Heart left ventricle (tissue), 16 donors: ENCODE results near the gene ATCAY. TPM values are rescaled to one million over a fixed set of nuclear protein-coding genes. Genes with fewer than 3 reads are reported as not detected.
"Not testable (repeated sequence)": the region's sequence is repeated elsewhere in the genome, so short reads cannot be mapped to it uniquely, and the experiment has no call there.

Source experiments
- ATAC-seq, 4 donors: fragments of 200-7000 bp; cut with Tn5 transposase; one replicate each; pipeline ENCODE4 v1.9.1; 2020 to 2022; ENCODE audit warnings: moderate library complexity in 4 of 4, mild to moderate bottlenecking in 3 of 4, moderate number of reproducible peaks in 1 of 4
- DNase-seq, 5 donors: peaks; one replicate each; pipeline ENCODE4 v3.0.0-alpha.2; 2020
- H3K27ac ChIP-seq, 12 donors: fragments of 200-600 bp; sonication (generic) in 4 of 12; one replicate each; pipeline versions ENCODE4 v1.5.0 to v1.8.0; 2016 to 2022; ENCODE audit warnings: mild to moderate bottlenecking in 2 of 12
- H3K27me3 ChIP-seq, 9 donors: fragments of 200-600 bp; sonication (generic) in 2 of 9; one replicate each; pipeline versions ENCODE4 v1.5.1 to v1.8.0; 2016 to 2022; ENCODE audit warnings: mild to moderate bottlenecking in 3 of 9
- H3K36me3 ChIP-seq, 9 donors: fragments of 200-600 bp; sonication (generic) in 2 of 9; one replicate each; pipeline versions ENCODE4 v1.5.0 to v1.8.0; 2018 to 2022; ENCODE audit warnings: mild to moderate bottlenecking in 2 of 9
- H3K4me1 ChIP-seq, 12 donors: fragments of 200-600 bp; sonication (generic) in 4 of 12; one replicate each; pipeline versions ENCODE4 v1.5.0 to v1.8.0; 2016 to 2022; ENCODE audit warnings: mild to moderate bottlenecking in 3 of 12
- H3K4me3 ChIP-seq, 12 donors: fragments of 200-600 bp; sonication (generic) in 4 of 12; one replicate each; pipeline versions ENCODE4 v1.5.0 to v1.8.0; 2017 to 2022; ENCODE audit warnings: mild to moderate bottlenecking in 9 of 12, moderate library complexity in 4 of 12
- H3K9me3 ChIP-seq, 12 donors: fragments of 200-600 bp; sonication (generic) in 4 of 12; one replicate each; pipeline versions ENCODE4 v1.5.0 to v1.8.0; 2016 to 2022; ENCODE audit warnings: mild to moderate bottlenecking in 1 of 12
- CTCF ChIP-seq, 12 donors: fragments of 200-600 bp; sonication (generic) in 4 of 12; IDR thresholded peaks; one replicate each; pipeline versions ENCODE4 v1.5.0 to v1.8.0; 2018 to 2022; ENCODE audit warnings: antibody characterized with exemption in 12 of 12, mild to moderate bottlenecking in 5 of 12
- POLR2A ChIP-seq, 2 donors: fragments of 450-650 bp; IDR thresholded peaks; one replicate each; pipeline ENCODE4 v1.6.1; 2017; ENCODE audit warnings: antibody characterized with exemption in 2 of 2, mild to moderate bottlenecking in 2 of 2, moderate library complexity in 2 of 2
- WGBS, 4 donors: extraction: QIAGEN DNeasy Blood & Tissue Kit in 2 of 4; methylation state at CpG; one replicate each; pipeline versions ENCODE4 v1.1.5 to v1.1.7; 2013 to 2018; 5-methylcytosine and 5-hydroxymethylcytosine counted together
- intact Hi-C, 10 donors: fragments of 100-400 bp; cut with DNase I; formaldehyde crosslinking; loops; one replicate each; pipeline versions ENCODE4 v1.11.1 to v1.14.2; 2022
- polyA plus RNA-seq, 2 donors: library from polyadenylated mRNA; stranded (reverse); fragments of 200-250 nt; gene quantifications; one replicate each; pipeline ENCODE4 v1.2.3, GENCODE V29; 2013
- total RNA-seq, 9 donors: library from RNA; depleted of rRNA in 2 of 9; stranded (reverse); fragments of >200 nt in 2 of 9; fragmentation: NEBNext Ultra II Directional in 3 of 9; extraction: Animal tissue kit (Norgen Biotek cat#: 25700) in 3 of 9; gene quantifications; one replicate each; pipeline versions ENCODE4 v1.1.0 to v1.2.4, GENCODE V29; 2016 to 2023
- donor health status: ischemic (EF 13 %, LVEDD 7.1; RV severe dilation, severe dysfunction).
- donor health status: healthy with polysubstance abuse.
- donor health status: DM: no; HTN: yes; CAD: no.
- donor health status: DM: no; HTN: no; CAD: no.
- donor health status: ischemic (EF 25% LVEDD 6.9; RV normal size, moderate dysfunction).
- donor health status: ischemic (EF 25% LVEDD 5.7; RV mildly dilated, moderate dysfunction).
- donor health status: healthy.
- donor health status: DM: yes; HTN: yes; CAD: no.
- donor health status: ischemic (EF 35%, LVEDD 5.7; RV mildly dilated, moderate dysfunction).
- donor health status: nonischemic (EF 11% LVEDD 7.7; RV severe dilation, severe dysfunction).
- donor health status: DM: yes; HTN: yes; CAD: no.
- donor health status: PGD.
- donor health status: ischemic (EF 29% LVEDD 5.4; RV normal size, mild dysfunction).
- donor health status: nonischemic (EF 23%, LVEDD 6.1; RV moderate dilation, normal function).

Gene ATCAY
- total and polyA plus RNA-seq, 11 donors = not detected

GRCh38 chr19:3936506-3937442, 56.3 kb downstream of the ATCAY start:
- DNase-seq = no peak
- Histone ChIP-seq H3K27ac (peak overlapping the region in 7 of 12 donors; percentile 23 to 94 (median 34)), H3K4me1 (peaks cover 0 to 15% (median 3%) of the 10 kb centered on the region in 12 donors), H3K27me3 (peaks cover 0 to 23% (median 0%) of the 10 kb centered on the region in 9 donors), H3K9me3 (no peaks in the 10 kb centered on the region), H3K36me3 (peaks cover 0 to 26% (median 0%) of the 10 kb centered on the region in 9 donors), H3K4me3 (peak overlapping the region in 2 of 12 donors; percentile 6 to 18)
- ATAC-seq = no peak
- 72 to 82% (median 78%) methylated on average over 13 to 26 of the region's 29 CpGs for WGBS, 4 donors
- peak in 1 of 2 donors; percentile 14 for TF ChIP-seq POLR2A (IDR thresholded peaks at IDR 0.05)
- TF ChIP-seq CTCF (IDR thresholded peaks at IDR 0.05) = no peak
- intact Hi-C loops = no loop called here

GRCh38 chr19:3938300-3938950, 57.9 kb downstream of the ATCAY start:
- intact Hi-C loops, H3K9me3 ChIP-seq, H3K4me3 ChIP-seq, ATAC-seq, DNase-seq: not testable (repeated sequence)
- H3K27me3 ChIP-seq = peaks cover 0 to 14% (median 0%) of the 10 kb centered on the region in 9 donors
- H3K36me3 ChIP-seq = peaks cover 0 to 35% (median 0%) of the 10 kb centered on the region in 9 donors
- WGBS, 4 donors = 85 to 88% (median 87%) methylated on average over 19 to 22 of the region's 22 CpGs
- H3K27ac ChIP-seq = peak overlapping the region in 1 of 12 donors; percentile 19
- H3K4me1 ChIP-seq = peaks cover 0 to 18% (median 0%) of the 10 kb centered on the region in 12 donors

GRCh38 chr19:3942790-3943409, 62.4 kb downstream of the ATCAY start:
- peak; percentile 74 to 91 (median 88) for ATAC-seq
- TF ChIP-seq CTCF (IDR thresholded peaks at IDR 0.05) = no peak
- TF ChIP-seq POLR2A (IDR thresholded peaks at IDR 0.05) = no peak
- H3K27ac ChIP-seq = peak overlapping the region; percentile 17 to 97 (median 78)
- peaks cover 0 to 24% (median 0%) of the 10 kb centered on the region in 12 donors for H3K4me1 ChIP-seq
- 40 to 54% (median 41%) methylated on average over 8 of the region's 8 CpGs for WGBS, 4 donors
- no peak overlapping the region for H3K4me3 ChIP-seq
- peak in 4 of 5 donors; percentile 68 to 88 (median 77) for DNase-seq
- H3K36me3 ChIP-seq = peaks cover 0 to 54% (median 2%) of the 10 kb centered on the region in 9 donors
- peaks cover 0 to 5% (median 0%) of the 10 kb centered on the region in 12 donors for H3K9me3 ChIP-seq
- intact Hi-C loops = no loop called here
- no peaks in the 10 kb centered on the region for H3K27me3 ChIP-seq

GRCh38 chr19:3944018-3944721, 63.7 kb downstream of the ATCAY start:
- Histone ChIP-seq H3K9me3 (peaks cover 0 to 5% (median 0%) of the 10 kb centered on the region in 12 donors), H3K27me3 (no peaks in the 10 kb centered on the region), H3K4me1 (peaks cover 0 to 24% (median 0%) of the 10 kb centered on the region in 12 donors), H3K27ac (peak overlapping the region; percentile 0 to 97 (median 78)), H3K4me3 (no peak overlapping the region), H3K36me3 (peaks cover 0 to 51% (median 2%) of the 10 kb centered on the region in 9 donors)
- no peak for TF ChIP-seq CTCF (IDR thresholded peaks at IDR 0.05)
- DNase-seq = no peak
- ATAC-seq = no peak
- intact Hi-C loops = no loop called here
- 67 to 73% (median 68%) methylated on average over 11 of the region's 11 CpGs for WGBS, 4 donors
